HL-60 (cell line): ENCODE data around the gene EIF6.

Source experiments
- GABPA ChIP-seq: IDR thresholded peaks from 2 replicates; pipeline ENCODE4 v1.6.1; 2012; ENCODE audit warnings: low read depth
- POLR2AphosphoS5 ChIP-seq: IDR thresholded peaks from 2 replicates; pipeline ENCODE4 v1.6.1; 2012; ENCODE audit warnings: low read depth
- TF ChIP-seq, protein P1 (sequence below): IDR thresholded peaks from one replicate; pipeline ENCODE4 v1.5.1; 2011; ENCODE audit warnings: low read length, control low read depth, inconsistent platforms; ENCODE audit not compliant: insufficient read depth
- TF ChIP-seq, protein P2 (sequence below): IDR thresholded peaks from 2 replicates; pipeline ENCODE4 v1.6.1; 2012; ENCODE audit warnings: low read depth; ENCODE audit not compliant: insufficient replicate concordance

DNA sequence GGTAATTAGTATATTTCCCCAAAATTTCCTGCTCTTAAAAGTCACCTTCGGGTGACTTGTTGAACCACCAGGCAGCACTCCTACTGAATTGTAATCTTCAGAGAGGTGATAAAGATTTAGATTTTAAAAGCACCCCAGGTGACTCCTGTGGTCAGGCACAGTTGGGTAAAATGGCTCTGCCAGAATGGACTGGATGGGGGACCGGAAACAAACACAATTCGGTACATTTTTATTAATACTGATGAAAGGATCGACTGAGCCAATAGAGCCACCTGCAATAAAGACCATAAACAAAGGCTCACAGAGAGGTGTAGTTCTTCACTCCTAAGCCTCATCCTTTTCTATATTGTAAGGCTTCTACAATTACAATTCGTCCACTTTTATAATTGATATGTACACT, 27.2 kb upstream of the EIF6 start:
- TF ChIP-seq, protein P1, sequence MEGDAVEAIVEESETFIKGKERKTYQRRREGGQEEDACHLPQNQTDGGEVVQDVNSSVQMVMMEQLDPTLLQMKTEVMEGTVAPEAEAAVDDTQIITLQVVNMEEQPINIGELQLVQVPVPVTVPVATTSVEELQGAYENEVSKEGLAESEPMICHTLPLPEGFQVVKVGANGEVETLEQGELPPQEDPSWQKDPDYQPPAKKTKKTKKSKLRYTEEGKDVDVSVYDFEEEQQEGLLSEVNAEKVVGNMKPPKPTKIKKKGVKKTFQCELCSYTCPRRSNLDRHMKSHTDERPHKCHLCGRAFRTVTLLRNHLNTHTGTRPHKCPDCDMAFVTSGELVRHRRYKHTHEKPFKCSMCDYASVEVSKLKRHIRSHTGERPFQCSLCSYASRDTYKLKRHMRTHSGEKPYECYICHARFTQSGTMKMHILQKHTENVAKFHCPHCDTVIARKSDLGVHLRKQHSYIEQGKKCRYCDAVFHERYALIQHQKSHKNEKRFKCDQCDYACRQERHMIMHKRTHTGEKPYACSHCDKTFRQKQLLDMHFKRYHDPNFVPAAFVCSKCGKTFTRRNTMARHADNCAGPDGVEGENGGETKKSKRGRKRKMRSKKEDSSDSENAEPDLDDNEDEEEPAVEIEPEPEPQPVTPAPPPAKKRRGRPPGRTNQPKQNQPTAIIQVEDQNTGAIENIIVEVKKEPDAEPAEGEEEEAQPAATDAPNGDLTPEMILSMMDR, result no peak
- TF ChIP-seq, protein P2, sequence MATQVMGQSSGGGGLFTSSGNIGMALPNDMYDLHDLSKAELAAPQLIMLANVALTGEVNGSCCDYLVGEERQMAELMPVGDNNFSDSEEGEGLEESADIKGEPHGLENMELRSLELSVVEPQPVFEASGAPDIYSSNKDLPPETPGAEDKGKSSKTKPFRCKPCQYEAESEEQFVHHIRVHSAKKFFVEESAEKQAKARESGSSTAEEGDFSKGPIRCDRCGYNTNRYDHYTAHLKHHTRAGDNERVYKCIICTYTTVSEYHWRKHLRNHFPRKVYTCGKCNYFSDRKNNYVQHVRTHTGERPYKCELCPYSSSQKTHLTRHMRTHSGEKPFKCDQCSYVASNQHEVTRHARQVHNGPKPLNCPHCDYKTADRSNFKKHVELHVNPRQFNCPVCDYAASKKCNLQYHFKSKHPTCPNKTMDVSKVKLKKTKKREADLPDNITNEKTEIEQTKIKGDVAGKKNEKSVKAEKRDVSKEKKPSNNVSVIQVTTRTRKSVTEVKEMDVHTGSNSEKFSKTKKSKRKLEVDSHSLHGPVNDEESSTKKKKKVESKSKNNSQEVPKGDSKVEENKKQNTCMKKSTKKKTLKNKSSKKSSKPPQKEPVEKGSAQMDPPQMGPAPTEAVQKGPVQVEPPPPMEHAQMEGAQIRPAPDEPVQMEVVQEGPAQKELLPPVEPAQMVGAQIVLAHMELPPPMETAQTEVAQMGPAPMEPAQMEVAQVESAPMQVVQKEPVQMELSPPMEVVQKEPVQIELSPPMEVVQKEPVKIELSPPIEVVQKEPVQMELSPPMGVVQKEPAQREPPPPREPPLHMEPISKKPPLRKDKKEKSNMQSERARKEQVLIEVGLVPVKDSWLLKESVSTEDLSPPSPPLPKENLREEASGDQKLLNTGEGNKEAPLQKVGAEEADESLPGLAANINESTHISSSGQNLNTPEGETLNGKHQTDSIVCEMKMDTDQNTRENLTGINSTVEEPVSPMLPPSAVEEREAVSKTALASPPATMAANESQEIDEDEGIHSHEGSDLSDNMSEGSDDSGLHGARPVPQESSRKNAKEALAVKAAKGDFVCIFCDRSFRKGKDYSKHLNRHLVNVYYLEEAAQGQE, result no peak
- no peak for TF ChIP-seq POLR2AphosphoS5
- no peak for TF ChIP-seq GABPA
